ENCODE measurements around the gene TXNRD2. TPM values are rescaled to one million over a fixed set of nuclear protein-coding genes. Genes with fewer than 3 reads are reported as not detected.

Gene TXNRD2
- total RNA-seq, 1 experiment from 2014 or later, result 25.8 TPM

DNA sequence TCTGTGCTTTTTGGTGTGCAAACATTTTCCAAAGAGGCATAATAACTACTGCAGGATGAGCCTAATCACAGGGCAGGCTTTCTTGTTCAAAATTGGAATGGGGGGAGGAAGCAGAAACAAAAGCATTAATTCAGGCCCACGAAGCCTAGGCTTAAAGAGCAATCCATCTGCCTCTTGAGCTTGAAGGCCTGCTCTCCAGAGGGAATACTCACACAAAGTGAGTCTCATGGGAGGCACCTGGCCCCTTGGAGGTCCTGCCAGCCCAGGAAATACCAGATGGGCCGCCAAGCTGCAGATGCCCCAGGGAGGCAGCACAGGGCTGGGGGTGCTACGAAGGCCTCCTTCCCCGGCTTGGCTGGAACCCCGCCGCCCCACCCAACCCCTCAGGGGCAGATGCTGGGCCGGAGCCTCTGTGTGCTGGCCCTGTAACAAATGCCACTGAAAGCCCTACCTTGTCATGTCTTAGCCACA, 39.3 kb downstream of the TXNRD2 start:
- peak; percentile 50 for DNase-seq (ENCODE audit: low read depth, low spot score)
- in situ Hi-C loops (cut with HindIII; ENCODE audit: low pct_unique_long_range_greater_than_20kb, low sequenced_read_pairs), result no loop called here

DNA sequence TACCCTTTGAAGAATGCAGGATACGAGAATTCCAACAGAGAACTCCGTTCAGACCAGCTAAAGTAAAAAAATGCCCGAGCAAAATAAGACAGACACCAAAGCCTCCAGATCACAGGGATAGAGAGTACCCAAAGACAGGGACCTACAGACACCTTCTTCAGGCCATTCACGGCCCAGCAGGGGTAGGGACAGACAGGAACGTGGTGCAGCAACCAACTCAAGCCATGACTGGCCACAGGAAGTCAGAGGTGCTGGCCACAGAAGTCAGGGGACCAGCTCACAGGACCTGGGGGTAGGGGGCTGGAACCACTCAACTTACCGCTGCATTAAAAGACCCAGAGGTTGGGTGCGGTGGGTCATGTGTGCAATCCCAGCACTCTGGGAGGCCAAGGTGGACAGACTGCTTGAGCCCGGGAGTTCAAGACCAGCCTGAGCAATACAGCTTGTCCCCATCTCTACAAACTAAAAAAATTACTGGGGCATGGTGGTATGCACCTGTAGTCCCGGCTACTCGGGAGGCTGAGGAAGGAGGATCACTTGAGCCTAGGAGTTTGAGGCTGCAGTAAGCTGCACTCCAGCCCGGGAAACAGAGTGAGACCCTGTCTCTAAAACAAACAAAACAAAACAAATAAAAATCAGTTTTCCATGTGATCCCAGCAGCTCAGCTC, 39.9 kb downstream of the TXNRD2 start:
- in situ Hi-C loops (cut with HindIII; ENCODE audit: low pct_unique_long_range_greater_than_20kb, low sequenced_read_pairs), result no loop called here

DNA sequence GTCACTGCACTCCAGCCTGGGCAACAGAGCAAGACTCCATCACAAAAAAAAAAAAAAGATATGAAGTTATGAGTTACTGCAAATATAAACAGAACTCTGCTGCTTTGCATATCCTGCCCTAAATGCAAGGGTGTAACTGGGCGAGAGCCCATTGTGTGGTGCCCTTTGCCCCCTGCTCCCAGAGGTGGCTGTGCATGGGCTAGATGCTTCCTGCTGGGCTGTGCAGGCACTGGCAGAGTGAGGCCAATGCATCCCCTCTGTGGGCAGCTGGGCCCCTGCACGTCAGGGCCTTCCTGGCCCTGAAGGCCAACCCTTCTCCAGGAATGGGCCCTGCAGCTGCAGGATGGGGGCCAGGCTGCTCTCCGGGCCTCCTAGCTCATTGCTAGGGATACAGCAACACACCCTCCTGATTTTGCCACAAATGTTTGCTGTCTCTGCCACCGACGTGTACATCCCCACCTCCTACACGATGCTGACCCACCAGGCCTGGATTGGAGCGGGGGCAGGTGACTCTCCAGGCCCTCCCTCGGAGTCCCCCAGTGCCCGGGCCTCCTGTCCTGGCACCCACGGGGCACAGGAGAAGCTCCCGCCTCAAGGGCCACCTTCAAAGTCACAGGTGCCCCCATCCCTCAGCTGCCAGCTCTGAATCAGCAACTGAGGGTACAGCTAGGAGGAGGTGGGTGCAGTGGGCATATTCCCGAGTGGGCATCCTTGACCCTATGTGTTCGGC, 40.7 kb downstream of the TXNRD2 start:
- no peak for DNase-seq (ENCODE audit: low read depth, low spot score)
- in situ Hi-C loops (cut with HindIII; ENCODE audit: low pct_unique_long_range_greater_than_20kb, low sequenced_read_pairs), result no loop called here

More for the DNA sequence above, 39.9 kb downstream of the TXNRD2 start:
- DNase-seq (ENCODE audit: low read depth, low spot score), result no peak

DNA sequence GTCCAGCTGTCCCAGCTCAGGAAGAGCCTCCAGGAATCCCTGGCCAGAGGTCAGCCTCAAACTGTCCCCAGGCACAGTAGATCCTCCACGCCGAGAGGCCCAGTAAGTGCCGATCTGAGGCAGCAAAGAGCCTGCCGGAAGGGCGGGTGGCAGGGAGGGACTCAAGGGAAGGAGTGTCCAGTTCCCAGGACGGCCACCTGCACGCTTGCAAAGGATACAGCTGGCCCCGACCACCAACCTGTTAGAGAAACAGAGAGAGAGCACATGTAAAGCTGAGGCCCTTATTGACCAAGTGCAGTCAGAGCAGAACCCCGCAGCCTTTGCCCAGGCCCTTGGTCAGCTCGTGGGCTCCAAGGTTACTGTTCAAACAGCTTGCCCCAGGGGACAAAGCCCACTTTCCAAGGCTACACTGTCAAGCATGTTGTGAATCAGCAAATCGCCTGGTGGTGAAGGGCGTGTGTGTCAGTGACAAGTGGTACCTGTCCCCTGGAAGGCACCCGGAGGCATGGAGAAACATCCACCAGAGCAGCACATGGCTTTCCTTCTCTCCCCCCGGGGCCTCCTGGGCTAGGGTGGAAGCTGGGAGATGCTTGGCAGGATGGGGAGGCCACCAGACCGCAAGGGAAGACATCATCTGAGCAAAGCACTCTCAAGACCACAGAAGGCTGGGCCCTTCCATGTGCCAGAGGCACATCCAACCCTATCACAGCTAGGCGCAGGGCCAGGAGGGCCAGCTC, 42.6 kb downstream of the TXNRD2 start:
- in situ Hi-C loops (cut with HindIII; ENCODE audit: low pct_unique_long_range_greater_than_20kb, low sequenced_read_pairs), result no loop called here

DNA sequence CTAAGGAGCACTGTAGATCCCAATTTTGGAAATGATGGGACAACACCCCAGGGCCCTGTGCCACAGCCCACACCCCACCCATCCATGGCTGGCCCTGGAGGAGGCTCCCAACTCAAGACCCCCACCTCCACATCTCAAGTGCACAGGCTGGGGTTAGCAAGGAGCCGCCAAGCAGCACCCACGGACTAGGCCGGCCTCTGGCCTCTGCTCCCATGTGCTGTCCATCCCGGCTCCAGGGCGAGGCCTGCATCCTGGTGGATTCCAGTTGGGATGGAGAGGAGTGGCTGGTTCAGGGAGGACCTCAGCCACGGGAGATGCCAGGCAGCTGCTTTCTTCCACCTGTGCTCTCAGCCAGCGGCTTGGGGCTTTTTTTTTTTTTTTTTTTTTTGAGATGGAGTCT, 43.5 kb downstream of the TXNRD2 start:
- in situ Hi-C loops (cut with HindIII; ENCODE audit: low pct_unique_long_range_greater_than_20kb, low sequenced_read_pairs), result no loop called here
- no peak for DNase-seq (ENCODE audit: low read depth, low spot score)

More for the DNA sequence above, 42.6 kb downstream of the TXNRD2 start:
- no peak for DNase-seq (ENCODE audit: low read depth, low spot score)

DNA sequence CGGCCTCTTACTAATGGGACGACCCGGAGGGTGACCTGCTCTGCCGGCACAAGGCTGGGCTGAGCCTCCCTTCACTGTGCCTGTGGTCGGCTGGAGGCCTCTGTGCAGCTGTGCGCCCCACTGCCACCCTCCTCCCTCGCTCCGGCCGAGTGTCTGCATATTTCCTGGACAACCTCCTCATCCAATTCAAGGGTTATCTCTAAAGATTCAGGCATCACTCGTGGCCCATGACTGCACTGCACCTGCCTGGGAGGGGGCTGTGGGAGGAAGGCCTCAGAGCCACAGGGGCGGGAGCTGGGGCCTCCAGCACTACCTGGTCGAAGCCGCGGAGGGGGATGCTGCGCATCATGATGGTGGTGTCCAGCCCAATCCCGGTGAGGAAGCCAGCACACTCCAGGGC, 43.9 kb downstream of the TXNRD2 start:
- in situ Hi-C loops (cut with HindIII; ENCODE audit: low pct_unique_long_range_greater_than_20kb, low sequenced_read_pairs), result no loop called here
- no peak for DNase-seq (ENCODE audit: low read depth, low spot score)

DNA sequence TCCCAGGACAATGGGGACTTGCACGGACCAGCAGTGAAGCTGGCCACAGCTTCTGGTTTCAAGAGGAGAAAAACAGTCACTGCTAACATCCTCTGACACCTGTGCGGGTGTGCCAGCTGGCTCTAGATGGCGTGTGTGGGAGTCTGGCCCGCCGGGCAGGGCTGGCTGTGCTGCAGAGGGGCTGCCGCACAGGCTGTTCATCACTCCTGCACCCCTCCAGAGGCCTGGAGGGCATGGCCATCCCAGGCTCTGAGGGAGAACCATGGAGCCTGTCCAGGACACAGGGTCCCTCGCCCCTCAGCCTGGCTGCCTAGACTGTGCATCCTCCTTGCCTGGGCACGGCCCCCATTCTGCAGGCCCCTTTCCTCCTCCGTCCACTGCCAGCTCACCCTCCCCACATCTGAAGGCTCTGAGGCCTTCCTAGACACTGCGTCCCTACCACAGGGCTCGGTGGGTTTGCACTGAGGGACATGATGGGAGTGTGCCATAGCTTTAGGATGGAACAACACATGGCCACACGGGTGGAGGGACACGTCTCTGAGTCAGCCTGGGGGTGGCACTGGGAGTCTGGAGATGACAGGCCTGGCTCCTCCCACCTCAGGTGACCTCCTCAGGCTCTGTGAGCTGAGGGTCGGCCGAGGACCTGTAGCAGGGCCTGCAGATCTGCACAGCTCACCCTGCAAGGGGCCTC, 44.8 kb downstream of the TXNRD2 start:
- in situ Hi-C loops (cut with HindIII; ENCODE audit: low pct_unique_long_range_greater_than_20kb, low sequenced_read_pairs), result no loop called here
- DNase-seq (ENCODE audit: low read depth, low spot score), result no peak

DNA sequence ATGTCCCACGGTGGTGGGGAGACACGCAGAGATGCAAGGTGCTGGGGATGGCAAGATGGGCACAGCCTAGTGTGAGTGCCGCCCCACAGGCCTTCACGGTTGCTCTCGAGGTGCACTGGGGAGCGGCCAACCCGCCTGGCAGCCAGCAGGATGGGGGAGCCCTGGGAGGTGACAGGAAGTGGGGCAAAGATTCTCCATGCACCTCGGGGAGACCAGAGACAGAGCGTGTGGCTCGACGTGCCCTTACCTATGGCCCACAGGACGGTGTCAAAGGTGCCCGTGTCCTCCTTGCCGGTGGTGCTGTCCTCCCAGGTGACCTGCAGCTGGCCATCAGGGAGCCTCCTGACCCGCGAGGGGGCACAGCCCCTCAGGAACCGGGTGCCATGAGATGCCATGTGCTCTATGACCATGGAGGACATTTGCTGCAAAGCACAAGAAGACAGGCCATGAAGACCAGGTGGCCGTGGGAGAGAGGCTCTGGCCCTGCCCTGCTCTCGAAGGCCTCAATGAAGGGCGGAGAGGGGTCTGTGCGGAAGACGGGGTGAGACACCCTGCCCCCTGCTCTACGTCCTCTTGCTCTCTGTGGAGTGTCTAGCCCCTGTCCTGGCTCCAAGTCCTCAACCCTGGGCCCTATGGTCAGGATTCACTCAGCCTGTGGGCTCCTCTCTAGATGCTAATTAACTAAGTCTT, 46.3 kb downstream of the TXNRD2 start:
- DNase-seq (ENCODE audit: low read depth, low spot score), result no peak
- in situ Hi-C loops (cut with HindIII; ENCODE audit: low pct_unique_long_range_greater_than_20kb, low sequenced_read_pairs), result no loop called here

DNA sequence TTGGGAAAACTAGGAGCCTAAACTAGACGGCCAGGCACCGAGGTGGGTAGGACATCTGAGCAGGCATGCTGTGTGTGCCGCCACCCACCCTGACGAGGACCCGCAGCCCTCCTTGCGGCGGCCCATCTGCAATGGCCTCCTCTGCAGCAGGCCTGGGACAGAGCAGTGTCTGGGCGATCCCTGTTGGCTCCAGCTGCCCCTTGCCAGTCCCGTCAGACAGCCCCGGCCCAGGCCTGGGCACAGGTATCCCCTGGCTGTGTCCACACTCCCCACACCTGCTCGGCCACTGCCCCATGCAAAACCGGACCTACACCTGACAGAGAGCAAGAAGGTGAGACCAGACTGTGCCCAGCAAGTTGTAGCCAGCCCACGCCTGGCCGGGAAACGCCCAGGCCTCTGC, 48.3 kb downstream of the TXNRD2 start:
- DNase-seq (ENCODE audit: low read depth, low spot score), result no peak
- in situ Hi-C loops (cut with HindIII; ENCODE audit: low pct_unique_long_range_greater_than_20kb, low sequenced_read_pairs), result no loop called here

DNA sequence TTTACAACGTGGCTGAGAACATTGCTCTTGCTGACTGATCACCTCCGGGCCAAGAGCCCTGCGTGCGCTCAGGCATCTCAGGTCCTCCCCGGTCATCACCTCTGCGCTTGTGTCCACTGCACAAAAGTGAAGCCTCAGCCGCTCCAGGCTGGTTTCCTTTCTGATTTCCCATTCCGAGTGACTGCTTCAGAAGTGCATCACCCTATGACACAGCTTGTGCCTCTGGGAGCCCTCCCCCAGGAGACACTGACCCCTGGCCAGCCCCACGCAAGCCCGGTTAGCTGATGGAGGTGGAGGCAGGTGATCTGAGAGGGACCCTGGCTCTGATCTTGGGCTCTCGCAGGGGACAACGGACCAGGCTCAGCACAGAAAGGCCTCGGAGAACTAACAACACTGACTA, 48.7 kb downstream of the TXNRD2 start:
- in situ Hi-C loops (cut with HindIII; ENCODE audit: low pct_unique_long_range_greater_than_20kb, low sequenced_read_pairs), result no loop called here
- DNase-seq (ENCODE audit: low read depth, low spot score), result no peak

DNA sequence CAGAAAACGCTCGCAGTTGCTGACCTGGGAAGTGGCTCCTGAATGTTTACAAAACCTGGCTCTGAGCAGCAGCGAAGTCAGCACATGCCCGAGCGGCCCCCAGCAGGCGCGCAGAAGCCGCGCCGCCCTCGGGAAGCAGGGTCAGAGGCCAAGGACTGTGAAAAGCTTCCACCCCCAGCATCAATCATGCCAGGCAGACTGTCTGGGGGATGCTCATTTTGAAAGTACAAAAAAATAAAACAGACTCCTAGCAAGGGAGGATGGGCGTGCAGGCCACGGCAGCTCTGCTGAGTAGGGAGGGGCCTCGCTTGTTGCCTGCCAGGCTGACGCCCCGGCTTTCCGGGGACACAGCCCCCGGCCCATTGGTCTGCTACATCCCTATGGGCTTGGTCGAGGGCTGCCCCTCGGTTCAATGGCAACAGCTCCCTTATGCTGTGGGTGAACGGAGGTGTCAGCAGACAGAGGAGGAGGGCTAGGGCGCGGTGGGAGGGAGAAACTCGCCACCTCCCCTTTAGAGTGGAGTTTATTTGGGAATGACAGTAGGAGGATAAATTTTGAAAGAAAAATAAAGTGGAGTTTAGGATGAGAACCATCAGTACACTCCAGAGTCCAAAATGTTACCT, 49.2 kb downstream of the TXNRD2 start:
- in situ Hi-C loops (cut with HindIII; ENCODE audit: low pct_unique_long_range_greater_than_20kb, low sequenced_read_pairs), result no loop called here
- DNase-seq (ENCODE audit: low read depth, low spot score), result no peak

DNA sequence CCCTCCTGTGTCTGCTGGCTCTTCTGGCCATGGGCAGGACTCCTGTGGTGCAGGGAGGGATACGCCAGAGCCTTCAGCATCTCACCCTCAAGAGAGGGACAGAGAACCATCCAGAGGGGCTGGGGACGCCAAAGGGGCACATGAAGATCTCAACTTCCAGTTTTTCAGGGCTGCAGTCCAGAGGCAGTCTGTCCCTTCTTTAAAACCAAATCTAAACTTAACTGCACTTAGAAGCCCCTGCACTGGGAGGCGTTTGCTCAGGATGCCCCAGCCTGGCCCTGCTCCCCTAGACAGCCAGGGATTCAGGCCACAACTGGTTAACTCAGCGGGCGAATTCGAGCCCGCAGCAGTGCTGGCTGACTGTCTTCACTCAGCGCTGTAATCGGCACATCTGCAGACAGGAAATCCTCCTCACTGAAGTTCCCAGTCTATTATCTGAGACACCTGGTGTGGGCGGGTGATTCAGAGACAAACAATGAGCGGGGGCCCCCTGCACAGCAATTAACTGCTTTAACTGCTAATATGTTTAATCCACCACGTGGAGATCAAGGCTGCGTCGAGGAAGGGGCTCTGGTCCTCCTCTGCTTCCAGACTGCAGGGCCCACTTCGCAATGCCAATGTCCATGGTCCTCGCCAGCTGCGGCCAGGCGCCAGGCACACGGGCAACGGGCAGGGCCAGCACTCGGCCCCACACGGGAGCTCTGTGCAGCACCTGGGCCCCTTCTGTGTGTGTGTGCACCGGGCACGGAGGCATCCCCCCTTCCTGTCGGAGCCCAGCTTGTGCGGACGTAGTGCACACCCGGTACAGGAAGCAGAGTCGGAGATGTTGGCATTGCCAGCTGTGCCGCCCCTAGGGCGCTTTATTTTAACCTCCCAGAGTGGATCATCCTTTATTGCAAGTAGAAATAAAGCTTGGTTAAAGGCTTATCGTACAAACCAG, 50.0 kb downstream of the TXNRD2 start:
- DNase-seq (ENCODE audit: low read depth, low spot score), result no peak
- in situ Hi-C loops (cut with HindIII; ENCODE audit: low pct_unique_long_range_greater_than_20kb, low sequenced_read_pairs), result no loop called here

DNA sequence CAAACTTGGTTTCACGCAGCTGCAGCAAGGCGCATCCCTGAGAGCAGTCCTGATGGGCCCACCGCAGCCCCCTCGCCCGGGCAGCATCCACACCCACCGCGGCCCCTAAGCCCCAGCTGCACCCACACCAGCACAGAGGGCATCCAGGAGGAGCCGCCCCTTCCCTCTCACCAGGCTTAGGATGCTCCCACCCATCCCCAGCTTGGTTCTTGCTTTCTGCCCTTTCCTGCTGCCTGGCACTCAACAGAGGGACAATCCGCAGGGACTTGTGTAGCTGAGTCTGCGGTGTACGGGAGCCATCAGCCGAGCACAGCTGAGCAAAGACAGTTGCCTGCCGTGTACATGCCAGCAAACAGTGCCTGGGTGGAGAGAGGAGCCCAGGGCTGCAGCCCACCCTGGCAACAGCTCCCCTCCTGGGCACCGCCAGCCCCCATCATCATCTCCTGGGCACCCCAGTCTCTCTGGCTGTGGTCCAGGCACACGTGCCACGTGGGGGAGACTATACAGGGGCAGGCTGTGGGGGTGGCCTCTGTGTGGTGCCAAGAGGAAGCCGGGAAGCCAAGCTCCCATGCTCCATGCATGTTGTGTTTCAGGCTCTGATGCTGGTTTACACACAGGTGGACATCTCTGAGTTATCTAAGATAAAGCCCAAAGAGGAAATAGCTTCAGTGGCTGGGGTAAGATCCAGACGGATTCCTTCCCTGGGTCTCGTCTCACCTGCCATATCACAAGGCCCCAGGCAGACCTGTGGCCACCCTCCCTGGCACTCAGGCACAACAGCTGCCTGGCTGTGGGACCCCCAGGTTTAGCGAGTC, 50.9 kb downstream of the TXNRD2 start:
- no peak for DNase-seq (ENCODE audit: low read depth, low spot score)
- in situ Hi-C loops (cut with HindIII; ENCODE audit: low pct_unique_long_range_greater_than_20kb, low sequenced_read_pairs), result no loop called here

DNA sequence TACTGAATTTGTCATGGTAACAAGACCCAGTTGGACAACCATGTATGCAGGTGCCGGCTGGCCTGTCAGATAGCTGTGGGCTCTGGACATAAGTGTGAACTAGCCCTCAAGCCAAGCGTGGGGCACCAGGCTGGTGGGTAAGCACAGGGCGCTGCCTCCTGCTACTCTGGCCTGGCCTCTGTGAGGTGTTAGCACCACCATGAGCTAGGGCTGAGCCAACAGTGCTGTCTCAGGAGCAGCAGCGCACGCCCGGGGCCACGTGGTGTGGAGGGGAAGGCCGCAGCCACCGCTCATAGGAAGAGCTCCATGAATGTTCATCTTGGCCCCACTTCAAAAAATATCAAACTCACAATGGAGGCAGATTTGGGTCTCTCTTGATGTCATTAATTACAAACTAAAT, 51.7 kb downstream of the TXNRD2 start:
- in situ Hi-C loops (cut with HindIII; ENCODE audit: low pct_unique_long_range_greater_than_20kb, low sequenced_read_pairs), result no loop called here
- DNase-seq (ENCODE audit: low read depth, low spot score), result no peak

DNA sequence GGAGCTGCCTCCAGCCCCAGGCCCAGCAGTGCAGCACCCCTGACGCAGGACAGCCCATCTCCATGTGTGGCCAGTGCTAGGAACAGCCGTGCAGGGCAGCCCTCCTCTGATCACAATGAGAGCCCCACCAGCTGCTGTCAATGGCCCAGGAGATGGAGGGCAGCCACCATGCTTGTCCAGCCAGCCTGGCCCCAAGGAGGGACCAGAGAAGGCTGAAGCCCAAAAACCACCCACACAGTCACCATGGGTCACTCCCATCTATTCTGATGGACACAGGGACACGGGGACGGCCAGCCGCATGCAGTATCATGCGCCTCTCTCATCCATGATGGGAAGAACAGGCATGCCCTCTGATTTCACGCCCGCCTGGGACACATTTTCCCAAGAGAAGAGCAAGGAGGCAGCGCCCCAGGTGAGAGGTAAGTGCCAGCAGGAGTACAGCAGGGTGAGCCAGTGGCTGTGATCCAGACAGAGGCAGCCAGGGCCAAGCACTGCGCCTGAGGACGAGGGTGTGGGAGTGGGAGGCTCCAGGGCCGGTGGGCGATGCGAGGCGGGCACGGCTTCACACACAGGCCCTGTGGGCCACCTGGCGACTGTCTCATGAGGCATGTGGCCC, 53.4 kb downstream of the TXNRD2 start:
- no peak for DNase-seq (ENCODE audit: low read depth, low spot score)
- in situ Hi-C loops (cut with HindIII; ENCODE audit: low pct_unique_long_range_greater_than_20kb, low sequenced_read_pairs), result no loop called here

Data from SK-MEL-5 (cell line).